PC-9 (cell line): Measurements from ENCODE around the gene AGMAT. TPM values are rescaled to one million over a fixed set of nuclear protein-coding genes. Genes with fewer than 3 reads are reported as not detected.

Source experiments
- BruUV-seq: library from RNA; stranded (reverse); fragments of 400-500 nt; replicated peaks from 2 replicates; lab custom pipeline; 2021; lab: Mats Ljungman, UMichigan
- CTCF ChIA-PET: fragments of 300-600 bp; sonication (Branson Sonifier 250); formaldehyde crosslinking; loops from one replicate; lab custom pipeline; 2022; ENCODE audit warnings: antibody characterized with exemption; lab: Charles Lee
- POLR2A ChIA-PET: fragments of 300-600 bp; sonication (Branson Sonifier 250); formaldehyde crosslinking; loops from one replicate; lab custom pipeline; 2022; ENCODE audit warnings: antibody characterized with exemption; ENCODE audit not compliant: unreplicated experiment; lab: Charles Lee
- DNase-seq, 2 experiments: peaks; one replicate each; pipeline versions ENCODE4 v3.0.0 to v3.0.0-alpha.2; 2015 to 2022; ENCODE audit warnings: mixed read lengths in 1 of 2
- H2AFZ ChIP-seq: fragments of 200-600 bp; sonication (generic); 2 replicates; pipeline ENCODE4 v1.8.1; 2017; ENCODE audit warnings: antibody characterized with exemption
- H3F3A ChIP-seq: fragments of 200-600 bp; sonication (generic); 2 replicates; pipeline ENCODE4 v1.8.1; 2017; ENCODE audit warnings: antibody characterized with exemption, mild to moderate bottlenecking, low read depth; ENCODE audit not compliant: insufficient read depth
- H3K27ac ChIP-seq: fragments of 200-600 bp; sonication (generic); 2 replicates; pipeline ENCODE4 v1.6.1; 2016; ENCODE audit warnings: mixed run types
- H3K27me3 ChIP-seq: fragments of 200-600 bp; sonication (generic); 2 replicates; pipeline ENCODE4 v1.6.1; 2016; ENCODE audit warnings: low read depth, mixed run types; ENCODE audit not compliant: insufficient read depth
- H3K36me3 ChIP-seq: fragments of 200-600 bp; sonication (generic); 2 replicates; pipeline ENCODE4 v1.6.1; 2016; ENCODE audit warnings: low read depth, mixed run types
- H3K4me1 ChIP-seq: fragments of 200-600 bp; sonication (generic); replicated peaks from 2 replicates; pipeline ENCODE4 v1.6.1; 2016; ENCODE audit warnings: mixed run types; ENCODE audit not compliant: insufficient read depth
- H3K4me2 ChIP-seq: fragments of 200-600 bp; sonication (generic); 2 replicates; pipeline ENCODE4 v1.6.1; 2017; ENCODE audit warnings: mixed run types
- H3K4me3 ChIP-seq: fragments of 200-600 bp; sonication (generic); 2 replicates; pipeline ENCODE4 v1.6.1; 2016; ENCODE audit warnings: mixed run types
- H3K79me2 ChIP-seq: fragments of 200-600 bp; sonication (generic); 2 replicates; pipeline ENCODE4 v1.6.1; 2017; ENCODE audit warnings: low read depth, mixed run types
- H3K9me2 ChIP-seq: fragments of 200-600 bp; sonication (generic); 2 replicates; pipeline ENCODE4 v1.8.1; 2017; ENCODE audit warnings: mild to moderate bottlenecking; ENCODE audit not compliant: insufficient read depth
- H3K9me3 ChIP-seq: fragments of 200-600 bp; sonication (generic); 2 replicates; pipeline ENCODE4 v1.8.1; 2016; ENCODE audit warnings: low read depth; ENCODE audit not compliant: insufficient read depth
- H4K20me1 ChIP-seq: fragments of 200-600 bp; sonication (generic); 2 replicates; pipeline ENCODE4 v1.8.1; 2017; ENCODE audit not compliant: insufficient read depth
- CTCF ChIP-seq: fragments of 200-600 bp; sonication (generic); conservative IDR thresholded peaks from 2 replicates; pipeline ENCODE4 v1.6.1; 2017; ENCODE audit warnings: mixed run types, antibody characterized with exemption, mild to moderate bottlenecking, moderate library complexity
- EZH2 ChIP-seq: fragments of 200-600 bp; sonication (generic); IDR thresholded peaks from 2 replicates; pipeline ENCODE4 v1.8.0; 2017; ENCODE audit warnings: antibody characterized with exemption, low read depth
- intact Hi-C: fragments of 100-400 bp; cut with micrococcal nuclease; formaldehyde crosslinking; loops from one replicate; pipeline ENCODE4 v1.10.0; 2022; ENCODE audit not compliant: unreplicated experiment
- total RNA-seq: library from RNA; stranded (reverse); gene quantifications from 2 replicates; pipeline ENCODE4 v1.2.3, GENCODE V29; 2021

AGMAT gene
- total RNA-seq, 1 experiment from 2014 or later: 2.9 TPM

- intact Hi-C loops: loop anchor here (5.0 kb wide), 1 partner anchor 146 kb away; the partner anchor contains the start of gene TMEM82
- Histone ChIP-seq H3K9me3 (no peaks in the 10 kb centered on the region), H3F3A (no peaks in the 10 kb centered on the region), H3K79me2 (no peaks in the 10 kb centered on the region), H3K4me2 (no peak overlapping the region), H3K9me2 (no peaks in the 10 kb centered on the region), H3K27me3 (no peaks in the 10 kb centered on the region), H3K27ac (no peak overlapping the region), H4K20me1 (no peaks in the 10 kb centered on the region), H3K36me3 (no peaks in the 10 kb centered on the region), H2AFZ (no peak overlapping the region), H3K4me3 (no peak overlapping the region), H3K4me1 (no peaks in the 10 kb centered on the region)
- TF ChIP-seq EZH2 (no peak), CTCF (no peak)
- ChIA-PET CTCF (interaction anchor here (0.6 to 0.7 kb wide), 3 partner anchors 11 to 477 kb away, joined by 3 to 7 read pairs (median 7); no protein-coding TSS in a partner anchor), POLR2A (interaction anchor here (0.7 kb wide), 1 partner anchor 329 kb away, joined by 5 read pairs; no protein-coding TSS in a partner anchor)
- BruUV-seq: no TSS peak
- DNase-seq: no peak
Observed at GRCh38 chr1:15595809-15596617, 11.2 kb upstream of the AGMAT start.

- Histone ChIP-seq H2AFZ (no peak overlapping the region), H3K4me1 (no peaks in the 10 kb centered on the region), H3K27ac (no peak overlapping the region), H4K20me1 (no peaks in the 10 kb centered on the region), H3K9me2 (no peaks in the 10 kb centered on the region), H3K4me3 (no peak overlapping the region), H3K9me3 (no peaks in the 10 kb centered on the region), H3K27me3 (no peaks in the 10 kb centered on the region), H3K4me2 (no peak overlapping the region), H3K79me2 (no peaks in the 10 kb centered on the region), H3F3A (no peaks in the 10 kb centered on the region), H3K36me3 (no peaks in the 10 kb centered on the region)
- TF ChIP-seq CTCF: no peak
- TF ChIP-seq EZH2: no peak
- no TSS peak for BruUV-seq
- POLR2A ChIA-PET: no interaction called here
- CTCF ChIA-PET: interaction anchor here (0.7 kb wide), 1 partner anchor 51 kb away, joined by 11 read pairs; no protein-coding TSS in a partner anchor
- no peak for DNase-seq
- intact Hi-C loops: no loop called here
Observed at GRCh38 chr1:15592285-15592684, 7.4 kb upstream of the AGMAT start.

- no peak overlapping the region for H3K4me2 ChIP-seq
- H3K9me2 ChIP-seq: no peaks in the 10 kb centered on the region
Observed at GRCh38 chr1:15583016-15583706, 1.7 kb downstream of the AGMAT start.

More at GRCh38 chr1:15583016-15583706, 1.7 kb downstream of the AGMAT start:
- TF ChIP-seq CTCF: no peak
- no peak for TF ChIP-seq EZH2
- CTCF ChIA-PET: no interaction called here
- no peak overlapping the region for H3K27ac ChIP-seq
- H3F3A ChIP-seq: 0 out of 2 replicates have a peak, but pooled peaks cover 5% of the 10 kb centered on the region
- POLR2A ChIA-PET: no interaction called here
- no peak overlapping the region for H2AFZ ChIP-seq
- BruUV-seq: no TSS peak
- H3K27me3 ChIP-seq: no peaks in the 10 kb centered on the region
- no peaks in the 10 kb centered on the region for H3K36me3 ChIP-seq
- H3K9me3 ChIP-seq: no peaks in the 10 kb centered on the region
- H3K79me2 ChIP-seq: no peaks in the 10 kb centered on the region
- H4K20me1 ChIP-seq: no peaks in the 10 kb centered on the region
- H3K4me3 ChIP-seq: no peak overlapping the region
- no peaks in the 10 kb centered on the region for H3K4me1 ChIP-seq
- DNase-seq: no peak
- intact Hi-C loops: no loop called here
